Testis (tissue), 3 donors: ENCODE data around the gene GNAO1. TPM values are rescaled to one million over a fixed set of nuclear protein-coding genes. Genes with fewer than 3 reads are reported as not detected.
A peak's percentile ranks its signal among the peaks of the same experiment; 100 is the strongest.

Source experiments
- DNase-seq: peaks from one replicate; pipeline ENCODE4 v3.0.0-alpha.2; 2019
- H3K27ac ChIP-seq, 2 donors: fragments of 200-600 bp; sonication (generic); one replicate each; pipeline ENCODE4 v1.5.1; 2019
- H3K27me3 ChIP-seq: fragments of 200-600 bp; sonication (generic); one replicate; pipeline ENCODE4 v1.5.1; 2019
- H3K36me3 ChIP-seq: fragments of 200-600 bp; sonication (generic); one replicate; pipeline ENCODE4 v1.5.1; 2017; ENCODE audit warnings: low read depth; ENCODE audit errors: missing control alignments
- H3K4me1 ChIP-seq: fragments of 200-600 bp; sonication (generic); one replicate; pipeline ENCODE4 v1.5.1; 2019
- H3K4me3 ChIP-seq, 2 donors: fragments of 200-600 bp; sonication (generic); one replicate each; pipeline ENCODE4 v1.5.1; 2017 to 2019
- H3K9me3 ChIP-seq: fragments of 200-600 bp; sonication (generic); one replicate; pipeline ENCODE4 v1.5.1; 2017
- POLR2A ChIP-seq: fragments of 450-650 bp; IDR thresholded peaks from one replicate; pipeline ENCODE4 v1.6.1; 2017; ENCODE audit warnings: antibody characterized with exemption, mild to moderate bottlenecking, moderate library complexity
- WGBS, 2 donors: methylation state at CpG; one replicate each; pipeline ENCODE4 v1.1.5; 2018; 5-methylcytosine and 5-hydroxymethylcytosine counted together
- intact Hi-C: fragments of 100-400 bp; cut with DNase I; formaldehyde crosslinking; loops from one replicate; pipeline ENCODE4 v1.15.1; 2023; ENCODE audit warnings: low total_unique reads
- polyA plus RNA-seq: library from polyadenylated mRNA; stranded (reverse); fragments of 350-450 nt; fragmentation: Illumina TruSeq; extraction: RNeasy Lipid Tissue Mini Kit (QIAGEN cat#74804); gene quantifications from one replicate; pipeline ENCODE4 v1.2.3, GENCODE V29; 2014; ENCODE audit warnings: low read depth, low replicate concordance; ENCODE audit not compliant: insufficient read depth
- total RNA-seq, 2 donors: library from RNA; depleted of rRNA; stranded (reverse); fragments of >200 nt; gene quantifications; one replicate each; pipeline ENCODE4 v1.2.3, GENCODE V29; 2016
- TF ChIP-seq, protein P1 (sequence below), 3 experiments: fragments of 450-650 bp in 2 of 3; fragments of 200-600 bp in 1 of 3; sonication (generic) in 1 of 3; IDR thresholded peaks; one replicate each; pipeline ENCODE4 v1.5.1; 2016 to 2019; ENCODE audit warnings: antibody characterized with exemption in 3 of 3, mild to moderate bottlenecking in 2 of 3, moderate library complexity in 1 of 3

GNAO1 gene
- total and polyA plus RNA-seq, 3 donors from 2014 or later = 28.6 to 37.1 (median 33.3) TPM

DNA sequence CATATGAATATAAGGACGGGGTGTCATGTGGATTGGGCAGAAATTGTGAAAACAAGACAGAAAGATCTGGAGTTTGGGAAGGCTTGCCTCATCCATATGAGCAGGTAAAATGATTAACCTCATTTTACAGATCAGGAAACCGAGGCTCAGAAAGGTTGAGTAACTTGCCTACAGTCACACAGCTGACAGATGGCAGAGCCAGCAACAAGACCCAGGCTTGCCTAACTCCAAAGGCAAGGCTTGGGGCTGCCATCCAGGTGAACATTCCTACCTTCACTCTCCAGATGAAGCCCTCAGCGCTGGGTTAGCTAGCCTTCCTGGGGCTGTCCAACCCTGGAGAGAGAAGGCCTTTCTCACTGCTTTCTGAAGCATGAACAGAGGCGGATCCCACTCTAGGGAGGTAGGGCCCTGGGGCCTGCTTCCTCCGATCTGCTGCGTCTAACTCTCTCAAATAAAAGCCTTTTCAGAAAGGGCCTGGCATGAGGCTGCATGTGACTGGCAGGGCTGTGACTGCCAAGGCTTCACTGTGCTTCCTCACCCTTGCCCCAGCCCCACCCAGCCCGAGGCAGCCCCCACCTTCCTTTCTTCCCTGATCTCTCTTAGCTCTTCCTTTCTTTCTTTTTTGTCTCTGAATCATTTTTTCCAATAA is 107.8 kb downstream of the GNAO1 start:
- H3K27me3 ChIP-seq = no peaks in the 10 kb centered on the region
- WGBS, 2 donors = 72 to 73% methylated on average over 6 to 7 of the region's 7 CpGs
- peaks cover 11% of the 10 kb centered on the region for H3K4me1 ChIP-seq
- no peak overlapping the region for H3K4me3 ChIP-seq
- DNase-seq = peak; percentile 42
- intact Hi-C loops = no loop called here
- H3K9me3 ChIP-seq = no peaks in the 10 kb centered on the region
- no peak overlapping the region for H3K27ac ChIP-seq
- no peaks in the 10 kb centered on the region for H3K36me3 ChIP-seq
- TF ChIP-seq, protein P1, sequence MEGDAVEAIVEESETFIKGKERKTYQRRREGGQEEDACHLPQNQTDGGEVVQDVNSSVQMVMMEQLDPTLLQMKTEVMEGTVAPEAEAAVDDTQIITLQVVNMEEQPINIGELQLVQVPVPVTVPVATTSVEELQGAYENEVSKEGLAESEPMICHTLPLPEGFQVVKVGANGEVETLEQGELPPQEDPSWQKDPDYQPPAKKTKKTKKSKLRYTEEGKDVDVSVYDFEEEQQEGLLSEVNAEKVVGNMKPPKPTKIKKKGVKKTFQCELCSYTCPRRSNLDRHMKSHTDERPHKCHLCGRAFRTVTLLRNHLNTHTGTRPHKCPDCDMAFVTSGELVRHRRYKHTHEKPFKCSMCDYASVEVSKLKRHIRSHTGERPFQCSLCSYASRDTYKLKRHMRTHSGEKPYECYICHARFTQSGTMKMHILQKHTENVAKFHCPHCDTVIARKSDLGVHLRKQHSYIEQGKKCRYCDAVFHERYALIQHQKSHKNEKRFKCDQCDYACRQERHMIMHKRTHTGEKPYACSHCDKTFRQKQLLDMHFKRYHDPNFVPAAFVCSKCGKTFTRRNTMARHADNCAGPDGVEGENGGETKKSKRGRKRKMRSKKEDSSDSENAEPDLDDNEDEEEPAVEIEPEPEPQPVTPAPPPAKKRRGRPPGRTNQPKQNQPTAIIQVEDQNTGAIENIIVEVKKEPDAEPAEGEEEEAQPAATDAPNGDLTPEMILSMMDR (IDR thresholded peaks at IDR 0.05) = no peak
- TF ChIP-seq POLR2A = no peak

GRCh38 chr16:56300242-56300623 is 108.9 kb downstream of the GNAO1 start:
- Histone ChIP-seq H3K27me3 (no peaks in the 10 kb centered on the region), H3K4me1 (peaks cover 13% of the 10 kb centered on the region), H3K27ac (no peak overlapping the region), H3K4me3 (no peak overlapping the region), H3K36me3 (no peaks in the 10 kb centered on the region), H3K9me3 (no peaks in the 10 kb centered on the region)
- DNase-seq = no peak
- intact Hi-C loops = no loop called here
- TF ChIP-seq, protein P1 (IDR thresholded peaks at IDR 0.05) = no peak
- TF ChIP-seq POLR2A = no peak
- WGBS, 2 donors = 76 to 89% methylated on average over 4 of the region's 4 CpGs

DNA sequence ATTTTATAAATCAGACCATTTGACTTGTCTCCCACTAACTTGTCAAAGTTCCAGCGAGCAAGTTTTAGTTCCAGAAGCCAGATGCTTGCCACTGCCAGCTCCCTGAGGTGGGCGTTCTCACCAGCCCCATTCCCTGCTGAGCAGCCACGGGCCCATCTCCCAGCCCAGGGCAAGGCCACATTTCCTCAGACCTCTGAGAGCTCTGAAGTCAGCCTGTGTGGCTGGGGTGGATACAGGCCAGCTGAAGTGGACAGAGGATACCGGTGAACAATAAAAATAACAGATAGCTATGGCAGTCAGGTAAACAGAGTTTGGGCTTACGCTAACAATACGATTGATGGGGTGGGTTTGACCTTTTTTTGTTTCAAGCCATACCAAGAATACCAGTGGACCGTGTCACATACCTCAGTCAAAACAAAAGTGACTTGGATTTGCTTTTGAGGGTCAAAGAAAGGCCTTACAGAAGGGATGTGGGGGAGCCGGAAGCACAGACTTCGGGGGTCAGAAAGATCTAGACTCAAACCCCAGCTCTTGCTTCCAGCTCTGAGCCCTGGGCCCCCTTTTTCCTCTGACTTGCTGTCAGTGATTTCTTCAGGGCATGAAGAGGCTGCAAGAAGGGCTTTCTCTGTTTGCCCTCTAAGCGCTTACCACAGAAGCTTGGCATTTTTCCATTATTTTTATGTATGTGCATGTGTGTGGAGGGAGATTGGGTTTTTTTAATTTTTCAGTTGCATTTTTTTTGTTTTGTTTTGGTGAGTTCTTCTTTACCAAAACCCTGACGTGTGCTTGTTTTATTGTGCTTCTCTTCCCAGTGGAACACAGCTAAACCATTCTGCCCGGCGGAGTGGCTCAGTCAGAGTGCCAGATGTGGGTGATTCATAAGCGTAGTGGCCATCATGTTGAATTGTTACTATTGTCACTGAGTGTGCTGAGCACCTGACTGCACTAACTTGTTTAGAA is 109.9 kb downstream of the GNAO1 start:
- Histone ChIP-seq H3K4me3 (no peak overlapping the region), H3K36me3 (no peaks in the 10 kb centered on the region), H3K9me3 (no peaks in the 10 kb centered on the region), H3K27me3 (no peaks in the 10 kb centered on the region), H3K4me1 (peaks cover 18% of the 10 kb centered on the region), H3K27ac (no peak overlapping the region)
- TF ChIP-seq, protein P1 (IDR thresholded peaks at IDR 0.05) = no peak
- TF ChIP-seq POLR2A = no peak
- DNase-seq = no peak
- 73 to 86% methylated on average over 14 of the region's 14 CpGs for WGBS, 2 donors
- intact Hi-C loops = no loop called here

DNA sequence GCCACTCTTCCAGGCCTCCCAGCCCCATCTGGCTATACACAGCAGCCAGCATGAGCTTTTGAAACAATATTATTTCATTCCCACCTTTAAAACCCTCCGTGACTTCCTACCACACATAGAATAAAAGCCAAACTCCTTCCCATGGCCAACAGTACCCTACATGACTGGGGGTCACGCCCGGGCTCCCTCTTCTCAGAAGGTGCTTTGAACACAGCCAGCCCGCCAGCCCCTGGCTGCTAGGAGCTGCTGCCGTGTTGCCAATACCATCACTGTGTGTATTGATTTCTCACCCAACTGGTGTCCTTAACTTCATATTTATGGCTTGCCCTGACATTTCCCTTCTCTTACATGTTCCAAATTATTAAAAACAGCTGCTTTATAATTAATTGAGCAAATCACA is 111.2 kb downstream of the GNAO1 start:
- DNase-seq = no peak

More for the DNA sequence above, 111.2 kb downstream of the GNAO1 start:
- no peak for TF ChIP-seq POLR2A
- TF ChIP-seq, protein P1 (IDR thresholded peaks at IDR 0.05) = no peak
- no peaks in the 10 kb centered on the region for H3K36me3 ChIP-seq
- WGBS, 2 donors = 93 to 94% methylated on average over 5 of the region's 5 CpGs
- no peak overlapping the region for H3K4me3 ChIP-seq
- H3K4me1 ChIP-seq = peaks cover 19% of the 10 kb centered on the region
- H3K9me3 ChIP-seq = no peaks in the 10 kb centered on the region
- intact Hi-C loops = no loop called here
- no peak overlapping the region for H3K27ac ChIP-seq
- no peaks in the 10 kb centered on the region for H3K27me3 ChIP-seq
